Astrocyte of the spinal cord (primary cell): ENCODE results near the gene ZSCAN29.
A peak's percentile ranks its signal among the peaks of the same experiment; 100 is the strongest.
"Not testable (repeated sequence)": the region's sequence is repeated elsewhere in the genome, so short reads cannot be mapped to it uniquely, and the experiment has no call there.

Experiments used
- DNase-seq: peaks from one replicate; pipeline ENCODE4 v3.0.0; 2011; ENCODE audit warnings: low read depth, low spot score
- H3K4me3 ChIP-seq: 2 replicates; pipeline ENCODE4 v1.5.1; 2011; ENCODE audit warnings: low read depth, mild to moderate bottlenecking, low read length, moderate library complexity
- in situ Hi-C: cut with HindIII; loops from 2 replicates; pipeline ENCODE4 v1.10.0; 2017; ENCODE audit warnings: low sequenced_read_pairs
- TF ChIP-seq, protein P1 (sequence below): IDR thresholded peaks from 2 replicates; pipeline ENCODE4 v1.5.1; 2012; ENCODE audit warnings: low read depth, mild to moderate bottlenecking, low read length, inconsistent platforms

Gene ZSCAN29

DNA sequence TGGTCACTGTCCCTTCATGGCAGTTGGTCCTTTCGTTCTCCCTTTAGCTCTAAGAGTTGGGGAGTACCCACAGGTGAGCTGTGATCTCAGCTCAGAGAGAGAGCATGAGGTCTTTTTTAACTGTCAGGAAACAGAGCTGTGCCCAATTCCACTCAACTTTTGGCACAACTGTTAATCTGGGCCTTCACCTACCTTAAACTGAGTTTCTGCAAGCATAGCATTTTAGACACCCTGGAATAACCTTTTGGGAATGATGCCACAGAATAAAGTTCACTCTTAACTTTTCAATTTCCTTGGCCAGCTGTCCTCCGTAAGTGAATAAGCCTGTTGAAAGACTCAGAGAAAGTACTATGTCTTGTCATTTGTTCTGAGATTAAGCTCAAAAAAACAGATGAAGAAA is 36.0 kb upstream of the ZSCAN29 start:
- DNase-seq, result no peak
- in situ Hi-C loops, result no loop called here
- TF ChIP-seq, protein P1, sequence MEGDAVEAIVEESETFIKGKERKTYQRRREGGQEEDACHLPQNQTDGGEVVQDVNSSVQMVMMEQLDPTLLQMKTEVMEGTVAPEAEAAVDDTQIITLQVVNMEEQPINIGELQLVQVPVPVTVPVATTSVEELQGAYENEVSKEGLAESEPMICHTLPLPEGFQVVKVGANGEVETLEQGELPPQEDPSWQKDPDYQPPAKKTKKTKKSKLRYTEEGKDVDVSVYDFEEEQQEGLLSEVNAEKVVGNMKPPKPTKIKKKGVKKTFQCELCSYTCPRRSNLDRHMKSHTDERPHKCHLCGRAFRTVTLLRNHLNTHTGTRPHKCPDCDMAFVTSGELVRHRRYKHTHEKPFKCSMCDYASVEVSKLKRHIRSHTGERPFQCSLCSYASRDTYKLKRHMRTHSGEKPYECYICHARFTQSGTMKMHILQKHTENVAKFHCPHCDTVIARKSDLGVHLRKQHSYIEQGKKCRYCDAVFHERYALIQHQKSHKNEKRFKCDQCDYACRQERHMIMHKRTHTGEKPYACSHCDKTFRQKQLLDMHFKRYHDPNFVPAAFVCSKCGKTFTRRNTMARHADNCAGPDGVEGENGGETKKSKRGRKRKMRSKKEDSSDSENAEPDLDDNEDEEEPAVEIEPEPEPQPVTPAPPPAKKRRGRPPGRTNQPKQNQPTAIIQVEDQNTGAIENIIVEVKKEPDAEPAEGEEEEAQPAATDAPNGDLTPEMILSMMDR, result no peak

DNA sequence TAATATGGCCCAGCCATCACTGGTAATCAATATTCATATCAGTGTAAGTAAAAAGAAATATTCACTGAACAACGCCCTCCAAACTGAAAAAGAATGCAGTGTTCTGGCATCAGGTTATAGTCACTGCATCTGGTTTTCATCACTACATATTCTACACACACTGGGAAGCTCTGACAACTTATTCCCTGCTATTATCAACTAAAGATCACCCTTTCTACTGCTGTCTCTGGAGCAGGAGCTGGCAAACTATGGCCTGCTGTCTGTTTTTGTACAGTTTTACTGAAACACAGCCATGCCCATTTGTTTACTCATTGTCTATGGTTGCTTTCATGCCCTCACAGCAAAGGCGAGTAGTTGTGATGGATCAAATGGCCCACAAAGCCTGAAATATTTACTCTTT is 35.3 kb upstream of the ZSCAN29 start:
- TF ChIP-seq, protein P1, result no peak
- no peak for DNase-seq
- H3K4me3 ChIP-seq, result no peak overlapping the region
- in situ Hi-C loops, result no loop called here

More for the DNA sequence above, 36.0 kb upstream of the ZSCAN29 start:
- H3K4me3 ChIP-seq, result no peak overlapping the region

DNA sequence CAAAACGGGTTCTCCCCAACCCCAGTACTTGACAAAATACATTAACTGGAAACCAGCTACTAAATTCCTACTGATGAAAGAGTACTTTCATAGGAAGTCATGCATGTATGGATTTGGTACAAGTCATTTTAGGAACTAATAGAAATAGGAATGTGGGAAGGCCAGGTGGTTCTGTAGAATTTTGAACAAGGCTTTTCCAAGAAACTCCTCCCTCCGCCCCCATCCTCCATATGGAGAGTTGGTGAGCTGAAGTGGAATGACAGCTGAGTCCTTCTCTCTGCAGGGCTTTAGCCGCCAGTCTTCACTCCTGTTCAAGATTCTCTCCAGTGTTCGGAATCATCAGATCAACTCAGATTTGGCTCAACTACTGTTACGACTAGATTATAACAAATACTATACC is 33.3 kb upstream of the ZSCAN29 start:
- TF ChIP-seq, protein P1, result no peak
- no peak overlapping the region for H3K4me3 ChIP-seq
- no peak for DNase-seq
- in situ Hi-C loops, result no loop called here

DNA sequence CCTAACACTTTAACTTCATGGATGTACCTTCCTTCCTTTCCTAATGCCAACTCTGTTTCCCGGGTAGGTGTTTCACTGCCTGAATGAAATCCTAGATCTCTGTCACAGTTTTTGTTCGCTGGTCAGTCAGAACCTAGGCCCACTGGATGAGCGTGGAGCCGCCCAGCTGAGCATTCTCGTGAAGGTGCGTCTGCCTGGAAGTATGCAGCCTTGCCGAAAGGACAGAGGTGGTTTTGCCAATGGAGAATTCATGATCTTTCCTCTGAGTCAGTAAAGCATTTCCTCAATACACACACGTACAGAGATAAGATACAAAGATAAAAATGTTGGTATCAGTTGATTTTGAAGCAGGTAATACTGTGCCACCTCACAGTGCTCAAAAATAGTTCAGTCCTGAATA is 32.8 kb upstream of the ZSCAN29 start:
- TF ChIP-seq, protein P1, result no peak
- H3K4me3 ChIP-seq, result no peak overlapping the region
- no peak for DNase-seq
- in situ Hi-C loops, result no loop called here

DNA sequence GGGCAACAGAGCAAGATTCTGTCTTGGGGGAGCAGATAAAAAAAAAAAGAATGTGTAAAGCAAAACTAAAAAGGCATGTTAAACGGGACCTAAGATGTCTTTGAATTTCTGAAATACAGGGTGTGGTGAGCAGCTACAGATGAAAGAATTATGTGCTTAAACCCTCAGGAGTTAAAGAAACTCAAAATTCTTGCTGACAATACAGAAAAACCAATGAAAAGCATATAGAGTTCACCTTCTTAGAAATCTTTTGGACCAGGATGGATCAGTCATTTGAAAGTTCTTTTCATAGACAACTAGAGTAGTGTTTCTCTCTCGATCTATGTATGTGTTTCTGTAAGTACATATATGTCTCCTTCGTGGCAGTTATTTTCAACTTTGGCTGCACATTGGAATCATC is 31.4 kb upstream of the ZSCAN29 start:
- TF ChIP-seq, protein P1, result no peak
- no peak for DNase-seq
- in situ Hi-C loops, result no loop called here

DNA sequence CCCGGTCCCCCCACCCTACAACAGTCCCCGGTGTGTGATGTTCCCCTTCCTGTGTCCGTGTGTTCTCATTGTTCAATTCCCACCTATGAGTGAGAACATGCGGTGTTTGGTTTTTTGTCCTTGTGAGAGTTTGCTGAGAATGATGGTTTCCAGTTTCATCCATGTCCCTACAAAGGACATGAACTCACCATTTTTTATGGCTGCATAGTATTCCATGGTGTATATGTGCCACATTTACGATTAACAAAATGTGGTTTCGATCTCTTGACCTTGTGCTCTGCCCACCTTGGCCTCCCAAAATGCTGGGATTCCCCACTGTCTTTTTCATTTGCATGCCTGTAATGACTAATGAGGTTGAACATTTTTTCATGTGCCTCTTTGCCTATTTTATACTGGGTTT is 22.7 kb upstream of the ZSCAN29 start:
- DNase-seq, in situ Hi-C loops, H3K4me3 ChIP-seq: not testable (repeated sequence)

More for the DNA sequence above, 31.4 kb upstream of the ZSCAN29 start:
- H3K4me3 ChIP-seq, result no peak overlapping the region

DNA sequence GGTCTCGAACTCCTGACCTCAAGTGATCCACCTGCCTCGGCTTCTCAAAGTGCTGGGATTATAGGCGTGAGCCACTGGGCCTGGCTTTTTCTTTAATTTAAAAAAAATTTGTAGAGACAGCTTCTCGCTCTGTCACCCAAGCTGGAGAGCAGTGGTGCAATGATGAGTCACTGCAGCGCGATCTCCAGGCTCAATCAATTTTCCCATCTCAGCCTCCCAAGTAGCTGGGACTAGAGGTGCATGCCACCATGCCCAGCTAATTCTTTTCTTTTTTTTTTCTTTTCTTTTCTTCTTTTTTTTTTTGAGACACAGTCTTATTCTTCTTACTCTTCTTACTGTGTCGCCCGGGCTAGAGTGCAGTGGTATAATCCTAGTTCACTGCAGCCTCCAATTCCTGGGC is 19.9 kb upstream of the ZSCAN29 start:
- peak; percentile 12 for DNase-seq
- TF ChIP-seq, protein P1, result no peak
- H3K4me3 ChIP-seq, result no peak overlapping the region
- in situ Hi-C loops, result no loop called here
